ENCODE results near the gene VOPP1.

VOPP1 gene

DNA sequence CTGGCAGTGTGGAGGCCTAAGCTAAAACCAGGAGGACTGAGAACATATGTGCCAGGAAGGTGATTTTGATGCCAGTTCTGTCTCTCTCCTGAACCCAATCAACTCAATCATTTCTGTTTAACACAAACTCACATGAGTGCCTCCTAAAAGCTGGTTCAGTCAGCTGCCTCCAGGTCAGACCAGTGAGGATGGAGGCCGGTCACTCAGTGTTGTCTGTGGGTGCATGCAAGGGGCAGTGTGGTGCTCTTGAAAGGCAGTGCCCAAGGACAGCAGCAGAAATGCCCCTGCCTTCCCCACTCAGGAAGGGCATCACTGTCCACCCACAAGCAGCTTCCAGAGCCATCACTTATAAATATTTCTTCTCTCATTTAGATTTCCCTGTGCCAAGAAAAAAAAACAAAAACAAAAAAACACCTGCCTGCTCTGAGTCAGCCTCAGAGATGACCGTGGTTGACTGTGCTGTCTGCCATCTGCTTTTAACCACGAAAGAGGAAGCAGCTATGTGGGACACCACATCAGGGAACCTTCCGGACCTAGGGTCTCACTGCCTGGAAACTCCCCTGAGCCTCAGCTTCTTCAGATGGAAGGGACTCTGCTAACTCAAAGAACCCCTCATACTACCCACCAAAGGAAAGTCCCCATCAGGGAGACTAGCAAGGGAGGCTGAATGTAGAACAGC lies 39.1 kb downstream of the VOPP1 start:
- DNase-seq (ENCODE audit: extremely low read depth in 1 of 2, low read depth in 1 of 2), result peak; percentile 35 to 41

DNA sequence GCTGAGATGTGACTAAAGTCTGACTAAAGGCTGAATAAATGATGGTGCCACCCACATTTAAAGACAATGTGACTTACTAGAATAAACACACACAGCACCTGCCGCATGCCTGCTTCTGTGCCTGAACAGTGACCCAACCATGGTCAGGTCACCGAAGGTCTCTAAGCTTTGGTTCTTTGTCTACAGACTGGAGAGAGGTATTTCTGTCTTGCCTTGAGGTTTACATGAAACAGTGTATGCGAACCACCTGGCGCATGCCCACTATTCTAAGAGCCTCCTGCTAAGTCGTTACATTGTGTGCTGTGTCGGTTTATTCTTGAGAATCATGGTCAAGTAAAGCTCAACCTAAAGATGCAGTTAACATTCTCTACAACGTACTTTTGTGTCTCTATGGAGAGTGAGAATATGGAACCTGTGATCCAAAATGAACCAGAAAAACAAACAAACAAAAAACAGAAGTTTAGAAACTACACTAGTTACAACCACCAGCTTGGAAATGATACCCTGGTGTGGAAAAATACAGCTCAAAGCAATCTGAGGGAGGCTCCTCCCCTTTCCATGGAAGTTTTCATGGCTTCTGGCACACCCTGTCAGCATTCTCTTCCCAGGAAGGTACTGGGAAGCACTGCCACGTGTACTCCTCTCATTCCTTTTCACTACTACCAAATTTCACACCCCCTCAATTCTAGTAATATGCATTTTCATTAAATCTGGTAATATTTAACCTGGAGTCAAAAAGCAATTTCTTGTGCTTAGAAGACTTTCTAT lies 40.0 kb downstream of the VOPP1 start:
- DNase-seq (ENCODE audit: extremely low read depth in 1 of 2, low read depth in 1 of 2), result no peak

DNA sequence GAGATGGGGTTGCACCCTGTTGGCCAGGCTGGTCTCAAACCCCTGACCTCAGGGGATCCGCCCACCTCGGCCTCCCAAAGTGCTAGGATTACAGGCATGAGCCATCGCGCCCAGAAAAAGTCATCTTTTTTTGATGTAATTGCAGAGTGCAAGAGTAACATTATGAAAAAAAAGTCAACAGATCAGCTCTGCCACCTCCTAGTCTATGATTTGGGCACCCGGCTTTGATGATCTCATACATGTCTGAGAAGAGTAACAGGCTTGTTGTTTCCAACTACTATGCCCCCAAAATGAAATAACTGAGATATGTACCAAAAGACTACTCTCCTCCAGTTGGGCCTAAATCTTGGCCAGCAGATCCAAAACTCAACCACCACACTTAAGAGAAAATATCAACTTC lies 40.8 kb downstream of the VOPP1 start:
- no peak for DNase-seq (ENCODE audit: extremely low read depth in 1 of 2, low read depth in 1 of 2)

DNA sequence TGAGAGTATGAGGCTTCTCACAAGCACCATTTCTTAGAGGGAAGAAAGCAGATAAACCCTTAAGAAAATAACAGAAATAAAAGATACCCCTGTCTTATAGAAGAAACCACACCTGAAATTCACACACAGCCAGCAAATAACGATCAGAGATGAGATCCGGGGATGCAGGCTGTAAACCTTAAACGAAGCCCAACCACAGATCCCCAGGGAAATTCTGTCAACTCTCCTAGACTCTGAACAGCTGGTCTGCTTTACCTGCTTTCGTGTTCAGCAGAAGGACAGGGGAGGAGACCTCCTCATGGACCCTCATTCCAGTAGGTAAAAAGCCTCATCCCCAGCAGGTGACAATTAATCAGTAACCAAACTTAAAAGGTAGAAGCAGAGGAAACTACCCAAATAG lies 45.0 kb downstream of the VOPP1 start:
- DNase-seq (ENCODE audit: extremely low read depth in 1 of 2, low read depth in 1 of 2), result no peak

DNA sequence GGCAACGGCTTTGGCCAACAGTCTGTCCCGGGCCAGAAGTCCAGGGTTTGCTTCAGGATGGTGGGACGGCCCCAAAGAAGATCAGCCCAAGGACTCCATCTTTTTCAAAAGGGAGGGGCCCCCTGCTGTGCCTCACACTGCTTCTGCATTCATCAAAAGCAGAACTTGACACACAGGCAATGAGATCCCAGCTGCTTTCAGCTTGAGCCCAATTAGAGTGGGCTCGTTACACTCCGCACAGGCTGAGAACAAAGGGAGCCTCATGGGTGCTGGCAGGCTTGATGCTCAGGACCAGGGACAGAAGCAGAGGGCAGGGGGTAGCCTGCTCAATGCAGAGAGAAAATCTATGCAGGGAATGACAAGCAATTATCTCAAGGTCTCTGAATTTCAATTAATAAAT lies 45.5 kb downstream of the VOPP1 start:
- DNase-seq (ENCODE audit: extremely low read depth in 1 of 2, low read depth in 1 of 2), result no peak

DNA sequence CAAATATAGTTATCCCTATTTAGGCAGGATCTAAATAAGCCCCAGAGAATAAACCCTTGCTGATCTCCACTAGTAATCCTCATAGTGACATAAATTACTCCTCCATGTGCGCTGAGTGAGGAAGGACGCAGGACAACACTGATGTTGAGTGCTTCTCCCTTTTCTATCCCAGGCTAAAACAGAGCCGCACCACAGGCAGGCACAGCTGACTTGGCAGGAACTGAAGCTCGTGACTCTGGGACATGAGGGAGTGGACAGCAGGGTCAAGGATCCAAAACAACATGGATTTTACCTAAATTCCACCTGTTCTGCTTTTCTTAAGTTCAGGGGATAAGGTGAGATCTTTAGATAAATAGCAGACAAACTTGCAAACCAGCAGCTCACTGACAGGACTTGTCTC lies 46.0 kb downstream of the VOPP1 start:
- no peak for DNase-seq (ENCODE audit: extremely low read depth in 1 of 2, low read depth in 1 of 2)

DNA sequence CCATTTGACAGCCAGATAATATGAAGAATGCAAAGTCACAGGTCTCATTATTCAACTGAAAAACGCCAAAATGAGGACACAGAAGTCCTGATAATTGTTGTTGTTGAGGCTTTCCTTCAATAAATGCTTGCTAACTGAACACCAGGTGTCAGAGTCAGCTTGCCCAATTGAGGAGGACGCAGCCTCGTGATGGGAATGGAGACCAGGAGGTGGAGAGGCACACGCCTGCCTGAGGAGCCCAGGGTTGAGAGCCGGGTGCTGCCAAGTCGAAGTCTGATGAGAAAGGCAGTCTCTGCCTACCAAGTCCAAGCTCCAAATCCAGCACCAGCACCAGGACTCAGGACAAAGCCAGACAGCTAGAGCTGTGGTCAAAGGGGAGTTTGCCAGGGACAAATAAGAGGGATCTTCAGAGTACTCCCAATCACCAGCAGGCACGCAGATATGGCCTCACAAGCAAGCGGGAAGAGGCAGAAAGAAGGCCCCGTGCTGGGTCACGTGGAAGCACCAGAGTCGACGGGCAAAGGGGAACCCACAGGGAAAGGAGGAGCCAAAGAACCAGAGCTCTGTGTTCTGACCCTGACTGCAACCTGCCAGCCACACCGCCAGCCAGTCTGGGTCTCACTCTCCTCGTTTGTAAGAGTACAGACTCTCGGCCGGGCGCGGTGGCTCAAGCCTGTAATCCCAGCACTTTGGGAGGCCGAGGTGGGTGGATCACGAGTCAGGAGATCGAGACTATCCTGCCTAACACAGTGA lies 47.6 kb downstream of the VOPP1 start:
- DNase-seq (ENCODE audit: extremely low read depth in 1 of 2, low read depth in 1 of 2), result no peak

DNA sequence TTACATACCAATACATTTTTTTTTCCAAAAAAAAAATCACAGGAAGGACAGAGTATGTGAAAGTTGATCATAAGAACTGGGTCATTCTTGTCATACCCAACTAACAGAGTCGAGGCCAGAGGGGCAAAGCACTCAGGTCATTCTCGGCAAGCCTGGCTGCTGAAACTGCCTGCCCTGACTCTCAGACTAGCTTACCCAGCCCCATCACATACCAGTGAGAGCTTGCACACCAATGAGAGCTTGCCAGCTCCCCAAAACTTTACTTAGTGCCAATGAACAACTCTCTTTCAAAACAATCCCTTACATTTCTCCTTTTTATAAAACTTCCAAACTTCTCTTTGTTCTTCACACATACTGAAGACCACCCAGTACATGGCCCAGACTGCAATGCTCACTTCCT lies 48.9 kb downstream of the VOPP1 start:
- no peak for DNase-seq (ENCODE audit: extremely low read depth in 1 of 2, low read depth in 1 of 2)

DNA sequence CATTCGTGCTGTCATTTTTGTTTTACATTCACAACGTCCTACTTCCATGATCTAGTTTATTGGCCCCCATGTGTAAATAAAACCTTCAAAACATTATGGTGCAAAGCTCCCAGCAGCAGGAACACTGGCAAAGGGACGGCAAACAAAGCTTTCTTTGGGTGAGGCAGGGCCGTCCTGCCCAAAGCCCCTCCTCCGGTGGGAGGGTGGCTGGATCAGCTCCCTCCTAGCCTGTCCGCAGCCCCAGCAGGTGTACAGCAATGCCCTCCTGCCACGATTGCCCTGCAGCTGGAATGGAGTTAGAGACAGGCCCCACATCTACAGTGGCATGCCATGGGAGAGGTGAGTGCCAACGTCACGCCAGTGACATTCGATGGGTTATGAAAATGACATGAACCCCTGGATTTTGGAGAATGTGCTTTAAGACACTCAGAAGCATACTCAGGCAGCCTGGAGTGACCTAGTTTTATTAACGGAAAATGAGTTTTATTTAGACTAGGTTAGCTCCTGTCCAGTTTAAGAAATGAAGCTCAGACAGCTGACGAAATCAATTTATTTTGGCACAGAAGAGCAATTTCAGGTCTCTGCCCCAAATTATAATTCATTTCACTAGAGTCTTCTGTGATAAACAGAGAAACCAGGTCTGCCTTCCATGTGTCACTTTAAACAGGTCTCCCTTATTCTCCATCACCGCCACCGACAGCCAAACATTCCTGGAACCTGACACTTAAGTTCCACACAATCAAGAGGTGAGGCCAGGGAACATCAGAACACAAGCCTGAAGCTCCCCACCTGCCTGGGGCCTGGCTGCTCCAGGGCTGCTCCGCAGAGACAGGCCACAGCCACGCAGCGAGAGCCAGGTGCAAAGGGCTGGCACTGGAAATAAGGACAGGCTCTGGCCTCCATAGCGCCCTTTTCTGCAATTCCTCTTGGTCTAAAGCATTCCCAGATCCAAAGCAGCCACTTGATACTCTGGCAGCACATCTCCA lies 50.1 kb downstream of the VOPP1 start:
- DNase-seq (ENCODE audit: extremely low read depth in 1 of 2, low read depth in 1 of 2), result no peak

DNA sequence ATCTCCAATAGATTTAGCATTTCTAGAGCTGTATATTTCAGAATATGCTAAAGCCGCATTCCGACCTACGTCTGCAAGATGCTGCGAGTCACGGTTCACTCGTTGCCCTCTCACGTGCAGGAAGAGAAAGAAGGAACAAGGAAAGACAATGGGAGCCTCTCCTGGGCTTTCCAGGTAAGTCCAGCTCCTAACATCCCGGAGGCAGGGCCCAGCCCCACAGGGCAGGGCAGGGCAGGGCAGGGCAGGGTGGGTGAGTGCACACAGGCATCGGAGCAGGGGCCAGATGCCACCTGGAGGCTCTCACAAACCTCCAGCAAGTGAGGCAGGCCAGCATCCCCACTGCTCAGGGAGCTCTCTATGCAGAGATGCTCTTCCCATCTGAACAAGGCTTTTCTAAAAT lies 50.8 kb downstream of the VOPP1 start:
- no peak for DNase-seq (ENCODE audit: extremely low read depth in 1 of 2, low read depth in 1 of 2)

DNA sequence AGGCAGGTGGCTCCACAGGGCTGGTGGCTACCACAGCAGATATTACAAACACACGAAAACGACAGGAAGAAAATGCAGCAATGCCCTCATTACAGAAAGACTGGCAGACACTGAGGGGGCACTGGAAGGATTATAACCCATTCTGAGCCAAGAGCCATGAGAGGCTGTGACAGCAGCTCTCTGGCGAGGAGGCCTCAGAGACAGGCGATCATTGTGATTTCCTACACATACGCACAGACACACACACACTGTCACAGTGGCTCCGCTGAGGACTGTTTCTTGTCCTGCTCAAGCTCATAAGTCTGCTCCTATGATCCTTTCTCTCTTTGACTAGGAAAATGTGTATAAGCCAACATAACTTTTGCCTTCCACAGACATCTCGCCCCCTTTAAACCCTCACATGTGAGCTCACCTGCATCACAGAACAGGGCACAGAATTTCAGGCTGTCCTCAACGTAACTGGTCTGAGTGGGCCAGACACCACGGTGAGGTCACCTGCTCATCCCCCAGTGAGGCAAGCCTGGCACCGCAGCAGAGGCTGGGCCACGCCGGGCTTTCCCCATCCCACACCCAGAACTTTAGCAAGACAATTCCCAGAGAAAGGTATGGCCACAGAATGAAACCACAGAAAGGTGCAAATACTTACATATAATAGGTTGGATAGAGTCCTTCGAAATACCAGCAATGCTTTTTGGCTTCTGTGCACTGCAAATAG lies 51.7 kb downstream of the VOPP1 start:
- no peak for DNase-seq (ENCODE audit: extremely low read depth in 1 of 2, low read depth in 1 of 2)

DNA sequence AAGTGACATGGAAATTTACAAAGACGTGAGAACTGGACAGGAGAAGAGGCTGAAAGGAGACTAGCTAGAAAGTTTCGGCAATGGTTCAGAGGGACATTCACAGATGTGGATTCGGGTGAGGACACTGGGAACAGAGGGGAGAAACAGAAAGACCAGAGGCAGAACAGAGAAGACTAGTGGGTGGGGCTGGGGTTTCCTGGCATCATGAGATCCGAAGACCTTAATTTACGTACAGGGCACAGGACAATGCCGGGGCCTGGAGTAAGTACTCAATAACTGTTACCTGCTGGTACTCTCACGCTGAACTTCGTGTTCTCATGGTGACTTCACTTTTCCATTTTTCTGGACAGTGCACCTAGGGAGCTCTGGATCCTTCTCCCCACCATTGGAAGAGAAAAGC lies 53.5 kb downstream of the VOPP1 start:
- no peak for DNase-seq (ENCODE audit: extremely low read depth in 1 of 2, low read depth in 1 of 2)

DNA sequence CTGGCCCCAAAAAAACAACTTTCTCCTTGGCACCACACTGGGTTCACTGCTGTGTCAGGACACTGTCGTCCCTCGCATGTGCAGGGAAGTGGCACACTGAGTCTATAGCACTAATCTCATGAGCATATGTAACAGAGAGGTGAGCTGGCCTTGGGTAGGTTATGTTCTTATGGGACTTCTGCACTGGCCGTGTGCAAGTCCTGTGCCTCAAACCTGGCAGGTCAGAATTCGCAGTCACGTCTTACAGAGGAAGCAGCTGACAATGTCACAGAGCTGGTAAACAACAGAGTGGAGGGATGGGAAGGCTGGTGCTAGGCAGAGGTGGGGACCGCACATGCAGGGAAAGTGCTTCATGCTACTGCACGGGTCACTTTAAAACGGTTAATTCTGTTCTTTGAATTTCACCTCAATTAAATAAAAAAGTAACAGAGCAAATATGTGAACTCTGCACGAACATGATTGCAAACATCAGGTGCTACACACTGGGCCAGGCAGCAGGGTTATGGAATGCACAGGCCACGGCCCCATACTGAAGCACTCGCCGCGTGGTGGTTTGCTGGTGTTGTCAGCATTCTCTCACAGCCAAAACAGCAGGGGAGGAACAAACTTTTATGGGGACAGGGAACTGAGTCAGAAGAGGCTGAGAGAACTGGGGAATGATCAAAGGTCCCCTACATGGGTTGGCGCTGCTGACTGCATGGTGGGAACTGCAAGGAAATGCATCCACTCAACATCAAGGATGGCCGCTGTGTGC lies 54.2 kb downstream of the VOPP1 start:
- DNase-seq (ENCODE audit: extremely low read depth in 1 of 2, low read depth in 1 of 2), result no peak

DNA sequence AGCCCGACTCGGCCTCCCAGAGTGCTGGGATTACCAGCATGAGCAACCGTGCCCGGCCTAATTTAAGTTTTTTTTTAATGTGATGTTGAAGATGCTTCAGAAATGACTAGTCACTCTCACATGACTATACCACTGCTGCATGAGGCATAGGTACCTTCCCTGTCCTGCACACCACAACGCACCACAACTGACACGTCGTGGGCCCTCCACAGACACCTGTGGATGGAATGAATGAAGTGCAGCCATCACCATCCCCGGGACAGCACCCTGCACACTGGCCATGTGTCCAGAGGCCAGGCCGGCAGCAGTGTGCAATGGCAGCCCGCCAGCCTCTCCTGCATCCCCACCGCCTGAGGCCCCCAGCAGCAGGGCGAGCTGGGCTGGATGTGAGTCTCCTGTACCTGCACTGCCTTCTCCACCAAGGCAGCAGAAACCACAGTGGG lies 55.1 kb downstream of the VOPP1 start:
- no peak for DNase-seq (ENCODE audit: extremely low read depth in 1 of 2, low read depth in 1 of 2)

DNA sequence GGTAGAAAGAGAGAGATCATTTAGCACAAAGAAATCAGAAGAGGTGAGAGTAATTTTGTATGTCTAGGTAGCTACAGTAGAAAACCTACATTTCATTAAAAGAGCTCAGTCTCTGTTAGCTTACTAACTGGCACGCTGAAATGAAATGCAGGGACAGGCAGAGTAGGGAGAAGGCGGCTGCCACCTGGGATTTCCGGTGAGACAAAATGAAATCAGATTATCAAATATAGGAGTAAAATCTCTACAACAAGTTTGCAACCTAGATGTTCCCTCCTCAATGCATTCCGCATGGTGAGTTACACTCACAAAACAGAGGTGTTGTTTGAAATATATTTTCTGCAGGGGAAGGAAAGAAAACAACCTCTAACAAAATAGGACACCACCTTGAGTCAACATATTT lies 55.9 kb downstream of the VOPP1 start:
- no peak for DNase-seq (ENCODE audit: extremely low read depth in 1 of 2, low read depth in 1 of 2)

DNA sequence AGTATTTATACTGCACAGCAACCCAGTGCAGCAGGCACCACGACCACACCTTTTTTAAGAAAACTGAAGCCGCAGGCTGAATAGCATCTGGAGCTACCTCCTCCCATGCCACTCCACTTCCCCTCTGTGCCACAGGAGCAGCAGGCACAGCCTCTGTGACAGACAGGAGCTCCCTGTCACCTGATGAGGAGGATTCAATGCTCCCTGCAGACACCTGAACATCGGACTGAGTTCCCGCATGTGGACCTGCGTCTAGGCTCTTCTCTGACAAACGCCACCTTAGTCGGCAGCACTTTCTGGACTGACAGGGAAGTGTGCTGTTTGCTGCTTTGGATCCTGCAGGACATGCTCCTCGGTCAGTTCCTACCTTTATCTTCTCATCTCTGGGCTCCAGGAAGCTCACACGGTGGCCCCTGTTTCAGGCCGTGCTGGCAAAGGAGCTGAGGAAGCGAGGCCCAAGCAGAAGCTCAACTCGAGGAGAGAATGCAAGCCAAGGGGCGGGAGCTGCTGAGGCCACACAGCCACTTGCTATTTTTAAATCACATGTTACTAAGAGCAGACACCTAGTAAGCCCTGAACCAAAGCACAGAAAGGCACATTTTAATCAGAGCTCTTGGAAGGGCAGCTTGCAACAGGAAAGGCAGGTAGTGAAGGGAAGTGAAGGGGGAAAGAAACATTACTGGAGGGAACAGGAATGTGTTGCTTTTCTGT lies 56.6 kb downstream of the VOPP1 start:
- no peak for DNase-seq (ENCODE audit: extremely low read depth in 1 of 2, low read depth in 1 of 2)

DNA sequence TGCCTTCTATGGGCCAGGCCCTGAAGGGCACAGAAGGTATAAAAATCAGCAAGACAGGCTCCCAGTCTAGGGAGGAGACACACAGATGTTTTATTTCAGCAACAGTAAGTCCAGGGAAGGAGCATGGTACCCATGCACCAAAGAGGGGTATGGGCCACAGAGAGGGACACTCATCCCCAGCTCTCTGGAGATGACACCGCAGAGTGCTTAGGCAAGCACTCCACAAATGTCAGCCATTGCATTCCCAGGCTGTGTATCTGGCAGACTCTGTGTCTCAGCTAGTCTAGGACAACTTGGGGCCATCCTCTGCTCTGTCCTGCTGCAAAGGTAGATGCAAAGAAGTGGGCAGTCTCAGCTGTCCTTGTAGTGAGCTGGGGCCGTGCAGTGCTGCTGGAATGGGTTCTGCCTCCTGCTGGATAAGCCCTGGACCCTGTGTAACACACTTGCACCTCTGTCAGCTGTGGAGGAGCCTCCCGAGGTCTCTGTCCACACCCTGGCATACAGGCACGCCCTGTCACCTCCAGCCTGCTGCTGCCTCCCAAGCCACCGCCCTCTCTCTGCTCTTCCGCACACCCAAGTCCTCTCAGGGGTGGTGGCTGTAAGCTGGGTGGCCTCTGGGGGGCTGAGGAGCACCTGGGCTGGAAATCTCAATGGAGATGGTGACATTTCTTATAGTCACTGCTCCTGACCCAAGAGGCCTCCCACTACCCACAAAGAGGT lies 57.6 kb downstream of the VOPP1 start:
- no peak for DNase-seq (ENCODE audit: extremely low read depth in 1 of 2, low read depth in 1 of 2)

DNA sequence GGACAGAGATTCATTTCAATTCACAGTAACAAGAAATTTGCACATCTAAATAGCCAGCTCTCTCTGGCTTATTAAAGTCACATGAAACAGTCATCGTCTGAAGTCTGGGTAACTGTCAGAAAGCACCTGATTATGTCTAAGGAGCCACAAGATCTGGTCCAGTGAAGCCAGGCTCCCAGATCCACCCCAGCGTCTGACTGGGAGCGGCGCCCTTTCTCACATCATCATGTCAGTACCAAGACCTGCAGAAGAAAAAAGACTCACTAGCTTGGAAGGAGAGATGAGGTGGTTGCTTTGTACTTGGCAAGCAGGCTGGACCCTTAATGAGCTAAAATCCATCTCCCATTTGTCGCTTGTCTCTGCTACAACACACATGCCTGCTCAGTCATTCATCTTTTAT lies 58.4 kb downstream of the VOPP1 start:
- no peak for DNase-seq (ENCODE audit: extremely low read depth in 1 of 2, low read depth in 1 of 2)

Data from activated CD8-positive, alpha-beta memory T cell treated with anti-CD3 and anti-CD28 coated beads for 1 hour (primary cell).